GM20431 (cell line): Measurements from ENCODE around the gene OGFOD3.

Source experiments
- in situ Hi-C: fragments of 300-500 bp; cut with MseI, MboI; formaldehyde crosslinking; loops from one replicate; pipeline ENCODE4 v1.15.0; 2020; ENCODE audit warnings: low sequenced_read_pairs; ENCODE audit not compliant: unreplicated experiment

The OGFOD3 gene

DNA sequence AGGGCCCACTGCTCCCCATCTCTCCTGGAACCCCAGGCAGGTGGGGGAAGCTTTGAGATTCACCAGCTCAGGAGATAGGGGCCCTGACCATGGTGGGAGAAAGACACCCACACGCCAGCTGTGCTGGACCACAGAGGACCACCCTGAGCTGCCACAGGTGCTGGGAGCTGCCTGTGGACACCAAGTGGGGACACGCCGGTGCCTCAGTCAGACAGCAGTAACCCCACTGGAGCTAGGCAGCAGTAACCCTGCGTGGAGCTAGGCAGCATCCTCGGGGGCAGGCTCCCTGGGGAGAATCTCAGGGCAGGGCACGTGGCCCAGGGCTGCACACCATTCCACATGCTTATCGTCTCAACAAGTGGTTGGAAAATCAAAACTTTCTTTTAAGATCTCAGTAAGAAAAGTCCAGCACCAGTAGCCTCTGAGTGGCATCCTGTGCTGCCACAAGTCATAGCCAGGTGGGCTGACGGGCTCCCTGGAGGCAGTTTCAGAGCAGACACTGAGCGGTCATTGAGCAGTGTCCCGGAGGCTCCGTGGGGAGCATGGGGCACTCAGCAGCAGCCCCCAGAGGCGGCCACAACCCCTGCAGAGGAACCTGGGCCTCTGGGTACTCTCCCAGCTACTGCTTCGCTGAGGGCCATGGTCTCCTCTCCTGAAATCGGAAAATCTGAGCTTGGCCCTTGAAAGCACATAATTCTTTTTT lies 8.2 kb downstream of the OGFOD3 start:
- in situ Hi-C loops: no loop called here

DNA sequence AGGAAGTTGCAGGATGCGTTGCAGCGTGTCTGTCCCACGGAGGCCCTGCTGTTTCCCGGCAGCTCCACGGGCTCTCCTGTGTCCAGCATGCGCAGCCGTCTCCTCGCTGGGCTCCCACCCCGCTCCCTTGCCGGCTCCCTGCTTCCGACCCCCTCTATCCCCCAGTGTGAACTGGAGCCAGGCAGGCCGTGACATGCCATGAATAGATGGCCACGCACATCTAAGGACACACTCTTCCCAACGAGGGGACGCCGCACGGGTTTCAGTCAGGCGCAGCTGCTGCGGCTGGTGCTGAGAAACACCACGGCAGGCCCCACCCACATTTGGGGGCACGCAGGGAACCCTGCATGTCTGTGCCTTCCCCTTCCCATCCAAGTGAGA lies 9.5 kb downstream of the OGFOD3 start:
- in situ Hi-C loops: loop anchor here (10.0 kb wide), 1 partner anchor 54 kb away; the partner anchor contains the start of gene TEX19

DNA sequence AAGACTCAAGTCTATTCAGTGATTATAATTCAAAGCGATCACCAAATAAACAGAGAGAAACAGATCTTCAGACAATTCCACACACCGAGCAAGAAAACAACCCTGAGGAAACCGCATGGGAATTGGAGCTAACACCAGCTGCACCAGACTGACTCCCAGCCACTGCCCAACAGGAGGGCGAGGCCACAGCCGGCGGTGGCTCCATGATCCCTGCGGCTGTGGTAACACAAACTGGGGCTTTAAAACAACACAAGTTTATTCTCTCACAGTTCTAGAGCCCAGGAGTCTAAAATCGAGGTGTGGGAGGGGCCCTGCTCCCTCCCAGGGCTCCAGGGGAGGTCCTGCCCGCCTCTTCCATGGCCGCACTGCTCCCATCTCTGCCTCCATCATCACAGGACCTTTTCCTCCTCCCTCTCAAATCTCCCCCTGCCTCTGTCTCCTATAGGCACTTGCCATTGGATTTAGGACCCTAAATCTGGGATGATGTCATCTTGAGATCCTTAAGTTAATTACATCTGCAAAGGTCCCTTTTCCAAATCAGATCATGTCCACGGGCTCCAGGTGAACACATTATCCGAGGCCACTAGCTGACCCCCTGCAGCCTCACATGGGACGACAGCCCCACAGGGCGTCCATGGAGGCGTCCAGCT lies 10.0 kb downstream of the OGFOD3 start:
- in situ Hi-C loops: loop anchor here (10.0 kb wide), 1 partner anchor 54 kb away; the partner anchor contains the start of gene TEX19

DNA sequence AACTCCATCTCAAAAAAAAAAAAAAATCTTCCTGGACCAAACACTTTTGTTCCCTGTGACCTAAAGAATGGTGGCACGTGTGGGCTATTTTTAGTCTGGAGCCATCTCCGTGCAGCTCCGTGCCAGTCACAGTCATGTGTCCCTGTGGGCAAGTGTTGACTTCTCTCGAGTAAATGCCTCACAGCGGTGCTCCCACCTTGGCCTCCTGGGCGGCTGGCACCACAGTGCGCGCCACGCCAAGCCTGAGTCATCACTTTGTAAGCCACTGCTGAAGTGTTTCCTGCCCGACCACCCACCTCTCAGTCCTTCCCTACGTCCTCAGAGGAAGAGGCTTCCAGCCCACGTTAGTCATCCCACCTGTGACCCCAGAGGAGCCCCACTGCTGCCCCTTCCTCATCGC lies 11.1 kb downstream of the OGFOD3 start:
- in situ Hi-C loops: loop anchor here (10.0 kb wide), 1 partner anchor 52 kb away; the partner anchor contains the start of gene TEX19

DNA sequence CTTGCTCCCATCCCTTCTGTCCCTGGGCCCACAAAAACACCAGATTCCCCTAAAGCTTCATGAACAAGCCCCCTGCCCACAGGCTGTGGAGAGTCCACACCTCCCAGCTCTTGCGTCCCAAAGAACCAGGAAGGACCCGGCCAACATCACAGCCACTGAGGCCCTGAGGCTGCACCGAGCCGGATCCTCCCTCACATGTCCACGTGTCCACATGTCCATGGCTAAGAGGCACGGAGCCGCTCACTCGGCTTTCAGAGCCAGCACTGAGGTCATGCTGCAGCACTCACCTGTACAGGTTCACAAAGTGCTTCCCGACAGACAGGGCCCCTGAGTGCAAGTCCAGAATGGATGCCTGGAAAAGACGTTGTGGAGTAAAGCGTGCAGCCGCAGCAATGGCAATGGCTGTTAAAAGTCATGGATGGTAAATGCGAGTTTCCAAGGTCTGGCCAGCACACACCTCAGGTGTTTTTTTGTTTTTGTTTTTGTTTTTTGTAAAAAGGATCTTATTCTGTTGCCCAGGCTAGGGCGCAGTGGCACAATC lies 12.2 kb downstream of the OGFOD3 start:
- in situ Hi-C loops: loop anchor here (10.0 kb wide), 1 partner anchor 51 kb away; the partner anchor contains the start of gene TEX19

DNA sequence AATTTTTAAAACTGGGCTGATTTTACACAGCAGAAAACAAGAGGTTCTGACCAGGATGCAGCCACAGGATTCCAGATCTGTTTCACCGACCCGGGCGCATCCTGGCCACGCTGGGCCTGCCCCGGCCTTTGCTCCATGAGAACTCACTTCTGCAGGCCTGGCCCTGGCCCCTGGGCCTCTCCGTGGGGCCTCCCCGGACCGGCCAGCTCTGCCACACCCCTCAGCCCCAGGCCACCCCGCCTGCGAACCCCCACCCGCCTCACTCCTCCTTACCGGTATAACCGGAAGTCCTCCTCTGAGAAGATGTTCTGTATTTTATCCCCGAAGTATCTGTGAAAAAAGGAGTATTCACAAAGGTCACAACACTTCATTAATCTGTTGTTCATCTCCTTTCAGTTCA lies 13.3 kb downstream of the OGFOD3 start:
- in situ Hi-C loops: loop anchor here (10.0 kb wide), 1 partner anchor 50 kb away; the partner anchor contains the start of gene TEX19

DNA sequence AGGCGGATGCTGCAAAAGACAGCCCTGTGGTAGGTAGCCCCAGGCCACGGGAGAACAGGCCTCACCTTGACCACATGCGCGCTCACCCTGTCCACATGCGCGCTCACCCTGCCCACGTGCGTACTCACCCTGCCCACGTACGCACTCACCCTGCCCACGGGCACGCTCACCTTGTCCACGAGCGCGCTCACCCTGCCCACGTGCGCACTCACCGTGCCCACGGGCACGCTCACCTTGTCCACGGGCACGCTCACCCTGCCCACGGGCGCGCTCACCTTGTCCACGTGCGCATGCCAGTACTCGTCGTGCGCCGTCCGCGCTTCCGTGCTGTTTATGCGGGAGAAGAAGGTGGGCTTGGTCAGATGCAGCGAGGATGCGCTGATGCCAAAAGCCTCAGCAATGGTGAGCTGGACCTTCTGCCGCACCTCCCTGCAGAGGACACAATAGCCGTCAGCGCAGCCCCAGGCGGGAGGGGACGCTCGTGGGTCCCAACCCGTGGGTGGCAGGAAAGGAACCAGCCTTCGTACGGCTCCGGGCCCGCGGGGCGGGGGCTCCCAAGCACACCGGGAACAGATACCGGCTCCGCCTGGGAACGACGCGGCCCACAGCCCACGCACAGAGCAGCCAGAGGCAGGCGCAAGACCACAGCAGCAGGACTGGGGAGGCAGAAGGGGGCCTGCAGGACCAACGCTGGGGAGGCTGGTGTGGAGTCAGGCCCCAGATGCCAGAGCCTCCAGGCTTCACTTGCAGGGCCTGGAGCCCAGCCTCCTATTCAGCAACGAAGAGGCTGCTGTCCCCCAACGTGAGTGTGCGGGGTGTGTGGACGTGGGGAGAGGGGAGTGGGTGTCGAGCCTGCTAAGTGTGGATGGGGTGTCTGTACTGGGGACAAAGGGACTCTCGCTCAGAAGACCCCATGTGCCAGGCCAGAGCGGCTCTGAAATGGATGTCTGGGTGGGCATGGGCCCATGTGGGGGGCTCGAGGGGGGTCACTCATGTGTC lies 14.4 kb downstream of the OGFOD3 start:
- in situ Hi-C loops: loop anchor here (10.0 kb wide), 1 partner anchor 49 kb away; the partner anchor contains the start of gene TEX19

DNA sequence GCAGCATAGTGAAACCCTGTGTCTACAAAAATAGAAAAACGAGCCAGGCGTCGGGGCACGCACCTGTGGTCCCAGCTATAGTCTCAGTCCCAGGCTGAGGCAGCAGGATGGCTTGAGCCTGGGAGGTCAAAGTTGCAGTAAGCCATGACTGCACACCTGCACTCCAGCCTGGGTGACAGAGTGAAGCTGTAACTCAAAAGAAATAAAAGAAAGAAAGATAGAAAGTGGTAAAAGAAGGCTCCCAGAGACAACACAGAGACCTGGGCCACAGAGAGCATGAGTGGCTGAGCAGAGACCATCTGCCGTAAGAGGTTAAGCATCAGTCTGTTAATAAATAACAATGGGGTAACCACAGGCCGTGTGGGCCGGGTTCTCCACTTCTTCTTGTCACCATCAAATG lies 15.5 kb downstream of the OGFOD3 start:
- in situ Hi-C loops: loop anchor here (10.0 kb wide), 1 partner anchor 48 kb away; the partner anchor contains the start of gene TEX19

DNA sequence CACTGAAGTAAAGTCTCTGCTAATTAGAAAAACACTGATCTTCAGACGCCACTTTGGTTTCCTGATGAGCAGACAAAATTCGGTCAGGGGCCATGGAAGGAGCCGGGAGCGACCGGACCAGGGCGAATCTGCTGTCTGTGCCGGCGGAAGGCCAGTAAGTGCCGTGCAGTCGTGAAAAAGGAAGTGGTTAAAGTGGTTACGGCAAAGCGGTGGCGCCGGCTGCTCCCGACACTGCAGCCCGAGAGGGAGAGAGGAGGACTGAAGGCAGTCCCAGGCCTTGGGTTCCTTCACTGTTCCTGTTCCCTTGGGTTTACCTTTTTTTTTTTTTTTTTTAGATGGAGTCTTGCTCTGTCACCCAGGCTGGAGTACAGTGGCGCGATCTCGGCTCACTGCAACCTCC lies 17.6 kb downstream of the OGFOD3 start:
- in situ Hi-C loops: loop anchor here (10.0 kb wide), 1 partner anchor 46 kb away; the partner anchor contains the start of gene TEX19

DNA sequence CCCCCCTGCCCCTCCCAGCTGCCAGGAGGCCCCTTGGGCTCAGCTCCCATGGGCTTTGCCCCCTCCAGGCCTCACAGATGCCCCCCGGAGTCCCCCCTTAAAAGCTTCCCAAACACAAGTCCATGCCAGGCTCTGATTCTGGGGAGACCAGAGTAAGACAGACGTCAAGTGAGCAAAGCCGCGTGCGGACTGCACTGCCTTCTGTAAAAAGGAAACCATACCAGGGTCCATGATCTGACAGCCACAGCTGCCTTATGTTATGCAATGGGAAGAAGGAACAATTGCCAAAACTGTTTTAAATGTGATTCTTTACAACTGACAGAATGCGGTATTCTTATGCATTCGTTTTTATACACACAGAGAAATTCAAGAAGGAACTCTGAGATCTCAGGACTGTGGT lies 18.2 kb downstream of the OGFOD3 start:
- in situ Hi-C loops: loop anchor here (10.0 kb wide), 1 partner anchor 45 kb away; the partner anchor contains the start of gene TEX19

DNA sequence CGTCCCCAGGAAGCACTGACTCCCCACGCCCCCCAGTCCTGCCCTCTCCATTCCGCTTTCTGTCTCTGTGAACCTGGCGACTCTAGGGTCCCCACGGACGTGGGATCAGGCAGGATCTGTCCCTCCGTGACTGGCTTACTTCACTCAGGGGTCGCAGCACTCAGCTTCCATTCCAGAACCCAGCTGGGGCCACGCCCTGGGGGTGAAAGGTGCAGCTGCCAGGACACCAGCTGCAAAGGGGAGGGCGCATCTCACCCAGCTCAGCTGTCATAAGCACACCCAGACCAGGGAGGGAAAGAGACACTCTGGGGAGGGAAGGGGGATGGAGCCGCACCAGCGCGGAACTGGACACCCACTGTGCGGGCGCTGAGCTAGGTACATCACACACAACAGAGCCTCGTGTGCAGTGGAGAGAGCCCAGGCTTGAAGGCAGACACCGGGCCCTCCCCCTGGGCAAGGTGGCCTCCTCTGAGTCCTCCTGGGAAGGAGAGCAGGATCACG lies 18.7 kb downstream of the OGFOD3 start:
- in situ Hi-C loops: loop anchor here (10.0 kb wide), 1 partner anchor 45 kb away; the partner anchor contains the start of gene TEX19

DNA sequence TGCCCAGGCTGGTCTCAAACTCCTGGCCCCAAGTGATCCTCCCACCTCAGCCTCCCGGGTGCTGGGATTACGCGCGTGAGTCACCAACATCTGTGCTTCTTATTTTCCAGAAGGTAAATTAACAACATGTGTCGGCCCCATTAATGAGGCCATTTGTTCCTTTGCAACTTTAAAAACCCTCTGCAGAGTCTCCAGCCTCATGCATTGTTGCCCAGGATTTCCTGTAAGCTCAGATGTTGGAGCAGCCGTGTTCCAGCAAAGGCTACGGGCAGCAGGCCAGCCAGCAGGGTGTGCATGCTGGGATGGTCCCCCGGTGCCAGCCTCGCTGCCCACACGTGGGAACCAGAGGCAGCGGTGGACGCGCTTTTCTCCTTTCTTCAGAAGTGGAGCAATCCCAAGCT lies 19.3 kb downstream of the OGFOD3 start:
- in situ Hi-C loops: no loop called here

DNA sequence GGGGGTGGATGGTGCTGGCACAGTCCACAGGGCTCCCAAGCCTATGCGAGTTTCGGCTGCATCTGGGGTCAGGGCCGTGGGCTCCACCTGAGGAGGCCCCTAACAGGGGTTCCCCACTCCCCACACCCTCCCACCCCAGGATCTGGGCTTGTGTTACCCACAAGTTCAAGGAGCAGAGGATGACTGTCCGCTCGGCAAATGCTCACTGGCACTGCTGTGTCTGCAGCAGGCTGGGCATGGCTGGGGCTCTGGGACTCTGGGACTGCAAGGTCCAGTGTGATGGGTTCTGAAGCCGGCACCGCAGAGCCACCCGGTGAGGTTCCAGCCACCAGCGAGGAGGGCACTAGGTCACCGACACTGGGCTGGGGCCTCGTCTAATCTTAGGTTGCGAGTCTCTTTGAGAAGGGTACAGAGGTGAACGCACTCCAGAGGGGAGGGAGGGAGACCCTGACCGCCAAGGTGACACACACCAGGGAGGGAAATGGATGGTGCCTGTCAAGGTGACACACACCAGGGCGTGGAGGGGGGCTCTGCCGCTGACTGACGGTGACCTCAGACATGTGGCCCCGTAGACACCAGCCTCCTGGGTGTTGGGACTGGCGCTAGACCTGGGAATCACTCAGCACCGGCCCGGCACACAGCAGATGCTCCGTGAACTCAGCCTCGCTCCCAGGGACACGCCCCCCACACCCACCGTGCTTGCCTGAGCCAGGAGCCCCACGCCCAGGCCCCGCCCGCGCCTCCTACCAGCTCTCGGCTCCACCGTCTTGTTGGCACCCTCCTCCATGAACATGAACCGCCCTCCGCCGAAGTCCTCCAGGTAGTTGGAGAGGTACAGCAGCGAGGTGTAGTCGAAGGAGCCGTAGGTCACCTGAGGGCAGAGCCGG lies 20.7 kb downstream of the OGFOD3 start:
- in situ Hi-C loops: no loop called here

DNA sequence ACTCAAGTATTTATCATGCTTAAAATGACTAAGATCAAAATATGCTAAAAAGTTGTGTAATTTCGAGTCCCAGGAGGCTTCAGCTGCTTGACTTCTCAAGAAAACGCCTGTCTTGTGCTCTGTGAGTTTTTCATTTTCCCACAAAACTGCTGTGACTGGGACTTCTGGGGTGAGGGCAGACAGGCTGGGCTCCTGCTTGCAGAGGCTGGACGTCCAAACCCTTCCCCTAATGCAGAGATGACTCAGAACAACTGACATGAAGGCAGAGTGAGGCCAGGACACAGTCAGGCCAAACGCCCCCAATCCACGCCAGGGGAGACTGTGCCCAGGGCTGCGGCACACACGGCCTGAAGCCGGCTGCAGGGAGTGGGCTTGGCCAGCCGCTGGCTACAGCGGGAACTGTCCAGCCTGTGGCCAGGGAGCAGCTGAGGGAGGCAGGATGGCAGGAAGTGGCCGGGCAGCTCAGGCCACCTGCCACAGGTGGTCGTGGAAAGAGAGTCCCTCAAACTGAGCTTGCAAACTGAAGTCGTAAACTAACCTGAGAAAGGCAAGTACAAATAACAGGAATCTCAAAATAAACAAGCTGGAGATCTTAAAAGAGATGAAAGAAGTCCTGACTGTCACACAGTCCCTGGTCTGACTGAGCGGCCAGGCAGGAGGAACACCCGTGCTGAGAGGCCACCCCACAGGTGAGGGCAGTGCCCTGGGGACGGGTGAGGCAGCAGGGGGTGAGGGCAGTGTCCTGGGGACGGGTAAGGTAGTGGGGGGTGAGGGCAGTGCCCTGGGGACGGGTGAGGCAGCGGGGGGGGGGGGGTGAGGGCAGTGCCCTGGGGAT lies 21.6 kb downstream of the OGFOD3 start:
- in situ Hi-C loops: no loop called here

DNA sequence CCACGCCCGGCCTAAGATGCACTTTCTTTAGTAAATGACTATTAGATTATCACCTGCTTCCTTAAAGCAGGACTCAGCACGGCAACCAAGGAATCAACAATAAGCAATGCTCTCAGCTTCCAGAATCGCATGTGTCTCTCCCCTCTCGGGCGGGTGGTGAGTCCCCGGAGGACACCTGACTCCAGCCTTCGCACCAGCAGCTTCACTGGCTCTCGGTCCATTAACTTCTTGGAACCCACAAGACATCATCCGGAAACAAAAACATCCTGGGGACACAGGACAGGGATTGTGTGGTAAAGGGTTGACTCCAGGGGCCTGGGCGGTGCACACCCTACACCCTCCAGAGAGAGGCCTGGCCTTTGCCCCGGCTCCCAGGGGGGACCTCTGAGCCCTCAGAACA lies 24.1 kb downstream of the OGFOD3 start:
- in situ Hi-C loops: no loop called here

DNA sequence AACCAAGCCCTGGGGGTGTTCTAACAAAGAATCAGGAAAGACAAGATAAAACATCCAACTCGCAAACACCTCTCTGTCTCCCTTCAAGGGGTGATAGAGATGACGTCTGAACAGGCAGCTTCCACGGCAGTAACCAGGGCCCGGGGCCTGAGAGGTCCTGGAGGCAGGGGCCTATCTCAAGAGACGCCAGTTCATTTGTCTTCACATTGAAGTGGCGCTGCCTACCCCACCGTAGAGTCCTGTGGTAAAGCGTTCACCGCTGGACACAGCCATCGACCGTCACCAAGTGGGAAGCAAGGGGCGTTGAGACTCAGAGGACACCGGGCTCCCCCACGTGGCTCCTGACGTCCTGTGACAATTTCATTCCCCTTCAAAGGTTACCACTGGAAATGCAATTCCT lies 25.4 kb downstream of the OGFOD3 start:
- in situ Hi-C loops: no loop called here

DNA sequence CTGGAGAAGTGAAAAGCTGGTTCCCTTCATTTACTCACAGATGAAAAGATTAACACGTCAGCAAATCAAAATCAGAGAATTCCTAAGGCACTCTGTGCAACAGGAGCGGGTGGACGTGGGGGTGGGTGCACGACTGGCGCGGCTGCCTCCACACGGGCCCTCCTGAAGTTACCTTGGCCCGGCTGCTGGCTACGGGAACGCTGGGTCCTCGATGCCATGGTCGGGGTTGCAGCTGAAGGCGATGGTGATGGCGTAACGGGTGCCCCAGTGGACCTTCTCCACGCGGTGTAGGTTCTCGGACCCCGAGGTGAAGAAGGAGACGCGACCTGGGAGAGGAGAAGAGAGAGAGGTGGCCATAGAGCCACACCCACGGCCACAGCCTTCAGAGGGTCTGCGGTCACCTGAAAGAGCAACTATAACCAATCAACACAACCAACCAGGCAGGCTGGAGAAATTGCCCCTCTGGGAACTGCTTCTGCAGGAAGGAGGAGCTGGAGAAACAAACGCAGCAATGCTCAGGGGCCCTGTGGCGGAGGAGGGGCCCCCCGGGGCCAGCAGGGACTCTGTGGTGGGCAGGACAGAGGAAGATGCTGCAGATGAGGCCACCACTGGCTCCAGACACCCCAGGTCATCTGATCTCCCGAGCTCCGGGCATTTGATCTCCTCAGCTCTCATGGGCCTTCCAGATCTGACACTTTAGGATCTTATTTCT lies 26.0 kb downstream of the OGFOD3 start:
- in situ Hi-C loops: no loop called here
